Measurements from ENCODE around the gene AFF2.

Gene AFF2

GRCh38 chrX:148588649-148589310 lies 88.4 kb downstream of the AFF2 start:
- H3K79me2 ChIP-seq (ENCODE audit: low read length): no peaks in the 10 kb centered on the region
- H3K9me2 ChIP-seq (replicated peaks; ENCODE audit: insufficient read depth, low read length): no peaks in the 10 kb centered on the region
- H3K36me3 ChIP-seq (replicated peaks; ENCODE audit: insufficient read depth, low read length): no peaks in the 10 kb centered on the region
- H4K20me1 ChIP-seq (ENCODE audit: insufficient read depth, low read length): no peaks in the 10 kb centered on the region
- H2AFZ ChIP-seq (ENCODE audit: low read length): no peak overlapping the region
- no peaks in the 10 kb centered on the region for H3K4me1 ChIP-seq (ENCODE audit: low read length)
- H3K9me3 ChIP-seq (replicated peaks; ENCODE audit: insufficient read depth, low read length): no peaks in the 10 kb centered on the region
- TF ChIP-seq EZH2phosphoT487 (IDR thresholded peaks at IDR 0.05; ENCODE audit: low read length): no peak
- TF ChIP-seq CTCF (IDR thresholded peaks at IDR 0.05; ENCODE audit: low read length): no peak
- TF ChIP-seq EZH2 (optimal IDR thresholded peaks at IDR 0.05; ENCODE audit: low read depth, low read length): no peak
- H3F3A ChIP-seq (ENCODE audit: insufficient read depth, low read length): no peaks in the 10 kb centered on the region
- H3K9ac ChIP-seq (ENCODE audit: low read length): no peak overlapping the region
- no peak for DNase-seq
- H3K4me2 ChIP-seq (ENCODE audit: low read depth, low read length): no peak overlapping the region
- no peak overlapping the region for H3K4me3 ChIP-seq (ENCODE audit: low read length)
- no peak overlapping the region for H3K27ac ChIP-seq (ENCODE audit: low read length)
- H3K27me3 ChIP-seq (replicated peaks; ENCODE audit: insufficient read depth, low read length): no peaks in the 10 kb centered on the region

DNA sequence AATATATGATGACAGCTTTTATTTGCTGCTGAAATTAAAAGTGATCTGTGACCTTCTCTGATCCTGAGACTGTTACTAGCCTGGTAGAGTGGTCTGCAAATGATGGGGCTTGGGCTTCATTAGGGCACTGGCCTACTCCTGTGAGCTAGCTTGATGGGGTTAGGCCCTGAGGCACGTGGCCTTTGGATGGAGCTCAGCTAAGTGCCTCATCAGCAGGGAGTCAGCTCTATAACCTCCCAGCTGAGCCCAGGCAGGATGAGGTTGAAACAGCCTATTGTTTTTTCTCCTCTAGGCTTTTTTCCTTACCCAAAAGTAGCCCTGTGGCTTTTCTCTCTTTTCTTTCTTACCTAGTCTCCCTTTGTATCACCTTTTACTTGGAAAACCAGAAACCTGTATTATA lies 92.2 kb downstream of the AFF2 start:
- no peaks in the 10 kb centered on the region for H3K9me2 ChIP-seq (replicated peaks; ENCODE audit: insufficient read depth, low read length)
- no peaks in the 10 kb centered on the region for H3K79me2 ChIP-seq (ENCODE audit: low read length)
- TF ChIP-seq CTCF (IDR thresholded peaks at IDR 0.05; ENCODE audit: low read length): no peak
- TF ChIP-seq EZH2 (optimal IDR thresholded peaks at IDR 0.05; ENCODE audit: low read depth, low read length): no peak
- TF ChIP-seq EZH2phosphoT487 (IDR thresholded peaks at IDR 0.05; ENCODE audit: low read length): no peak
- no peak for DNase-seq
- H3K36me3 ChIP-seq (replicated peaks; ENCODE audit: insufficient read depth, low read length): no peaks in the 10 kb centered on the region
- H3K27me3 ChIP-seq (replicated peaks; ENCODE audit: insufficient read depth, low read length): no peaks in the 10 kb centered on the region
- H3K4me1 ChIP-seq (ENCODE audit: low read length): no peaks in the 10 kb centered on the region
- no peak overlapping the region for H3K27ac ChIP-seq (ENCODE audit: low read length)
- no peak overlapping the region for H3K4me3 ChIP-seq (ENCODE audit: low read length)
- H3K9me3 ChIP-seq (replicated peaks; ENCODE audit: insufficient read depth, low read length): no peaks in the 10 kb centered on the region
- no peak overlapping the region for H2AFZ ChIP-seq (ENCODE audit: low read length)
- no peaks in the 10 kb centered on the region for H3F3A ChIP-seq (ENCODE audit: insufficient read depth, low read length)
- no peak overlapping the region for H3K4me2 ChIP-seq (ENCODE audit: low read depth, low read length)
- H3K9ac ChIP-seq (ENCODE audit: low read length): no peak overlapping the region
- H4K20me1 ChIP-seq (ENCODE audit: insufficient read depth, low read length): no peaks in the 10 kb centered on the region

DNA sequence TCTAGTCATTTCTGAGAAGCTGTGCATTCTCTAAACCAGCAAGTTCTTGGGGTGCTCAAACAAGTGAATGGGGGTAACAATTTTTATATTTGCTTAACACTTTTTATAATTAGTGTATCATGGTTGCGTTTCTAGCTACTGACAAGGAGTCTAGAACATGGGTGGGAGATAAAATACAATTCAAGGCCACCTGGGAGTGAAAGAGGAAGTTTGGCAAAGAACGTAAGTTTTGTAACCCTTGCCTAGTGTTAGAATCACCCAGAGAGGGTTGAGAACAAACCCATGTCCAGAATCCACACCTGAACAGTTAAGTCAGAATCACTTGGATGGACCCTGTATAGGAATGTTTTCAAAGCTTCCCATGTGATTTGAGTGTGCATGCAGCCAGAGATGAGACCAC lies 92.7 kb downstream of the AFF2 start:
- H4K20me1 ChIP-seq (ENCODE audit: insufficient read depth, low read length): no peaks in the 10 kb centered on the region
- H3K4me3 ChIP-seq (ENCODE audit: low read length): no peak overlapping the region
- no peaks in the 10 kb centered on the region for H3K4me1 ChIP-seq (ENCODE audit: low read length)
- no peaks in the 10 kb centered on the region for H3K9me3 ChIP-seq (replicated peaks; ENCODE audit: insufficient read depth, low read length)
- H3F3A ChIP-seq (ENCODE audit: insufficient read depth, low read length): no peaks in the 10 kb centered on the region
- H3K4me2 ChIP-seq (ENCODE audit: low read depth, low read length): no peak overlapping the region
- no peak overlapping the region for H3K9ac ChIP-seq (ENCODE audit: low read length)
- H2AFZ ChIP-seq (ENCODE audit: low read length): no peak overlapping the region
- no peak overlapping the region for H3K27ac ChIP-seq (ENCODE audit: low read length)
- H3K36me3 ChIP-seq (replicated peaks; ENCODE audit: insufficient read depth, low read length): no peaks in the 10 kb centered on the region
- TF ChIP-seq CTCF (IDR thresholded peaks at IDR 0.05; ENCODE audit: low read length): no peak
- no peak for TF ChIP-seq EZH2phosphoT487 (IDR thresholded peaks at IDR 0.05; ENCODE audit: low read length)
- no peak for TF ChIP-seq EZH2 (optimal IDR thresholded peaks at IDR 0.05; ENCODE audit: low read depth, low read length)
- no peaks in the 10 kb centered on the region for H3K27me3 ChIP-seq (replicated peaks; ENCODE audit: insufficient read depth, low read length)
- H3K79me2 ChIP-seq (ENCODE audit: low read length): no peaks in the 10 kb centered on the region
- no peaks in the 10 kb centered on the region for H3K9me2 ChIP-seq (replicated peaks; ENCODE audit: insufficient read depth, low read length)
- DNase-seq: no peak
